H1 (cell line): Measurements from ENCODE around the gene RGS2.

Source experiments
- ATF3 ChIP-seq: IDR thresholded peaks from 2 replicates; pipeline ENCODE4 v1.6.1; 2011; ENCODE audit warnings: low read depth, mild to moderate bottlenecking, low read length; ENCODE audit not compliant: insufficient read depth
- CEBPB ChIP-seq: IDR thresholded peaks from 2 replicates; pipeline ENCODE4 v1.6.1; 2012; ENCODE audit warnings: low read depth, low read length
- CTCF ChIP-seq, 3 experiments: IDR thresholded peaks; 1 replicate in 2 of 3; 2 replicates in 1 of 3; pipeline versions ENCODE4 v1.5.1 to v1.6.1; 2011; ENCODE audit warnings: low read length in 3 of 3, mild to moderate bottlenecking in 3 of 3, inconsistent platforms in 2 of 3, low read depth in 1 of 3, moderate library complexity in 1 of 3; ENCODE audit not compliant: insufficient read depth in 1 of 3; ENCODE audit errors: control extremely low read depth in 1 of 3
- EP300 ChIP-seq, 2 experiments: IDR thresholded peaks; 1 replicate in 1 of 2; 2 replicates in 1 of 2; pipeline ENCODE4 v1.6.1; 2011 to 2012; ENCODE audit warnings: low read depth in 2 of 2, low read length in 2 of 2, mild to moderate bottlenecking in 2 of 2, borderline replicate concordance in 1 of 2, inconsistent platforms in 1 of 2, moderate library complexity in 1 of 2
- EZH2 ChIP-seq: fragments of 200-600 bp; sonication (generic); IDR thresholded peaks from 2 replicates; pipeline ENCODE4 v1.7.1; 2012; ENCODE audit warnings: low read depth, mild to moderate bottlenecking, moderate library complexity, low read length, inconsistent platforms; ENCODE audit not compliant: severe bottlenecking
- HDAC2 ChIP-seq, 2 experiments: fragments of 300-600 bp in 1 of 2; sonication (generic) in 1 of 2; IDR thresholded peaks; 2 replicates each; pipeline ENCODE4 v1.6.1; 2011 to 2012; ENCODE audit warnings: low read depth in 2 of 2, low read length in 2 of 2, mild to moderate bottlenecking in 2 of 2, moderate library complexity in 2 of 2, borderline replicate concordance in 1 of 2, inconsistent platforms in 1 of 2
- JUND ChIP-seq: IDR thresholded peaks from 2 replicates; pipeline ENCODE4 v1.6.1; 2011; ENCODE audit warnings: mild to moderate bottlenecking, improper control_type of control experiment, low read length
- KDM5A ChIP-seq: fragments of 200-600 bp; IDR thresholded peaks from 2 replicates; pipeline ENCODE4 v1.7.1; 2012; ENCODE audit warnings: mild to moderate bottlenecking, low read length, inconsistent platforms, mixed read lengths
- MAX ChIP-seq: IDR thresholded peaks from 2 replicates; pipeline ENCODE4 v1.6.1; 2012; ENCODE audit warnings: inconsistent platforms
- POLR2A ChIP-seq, 2 experiments: IDR thresholded peaks; 1 replicate in 1 of 2; 2 replicates in 1 of 2; pipeline ENCODE4 v1.6.1; 2011; ENCODE audit warnings: low read depth in 2 of 2, low read length in 2 of 2, mild to moderate bottlenecking in 2 of 2; ENCODE audit errors: control extremely low read depth in 1 of 2
- SIN3A ChIP-seq, 2 experiments: IDR thresholded peaks in 1 of 2; conservative IDR thresholded peaks in 1 of 2; 2 replicates each; pipeline ENCODE4 v1.6.1; 2011 to 2012; ENCODE audit warnings: low read length in 2 of 2, improper control_type of control experiment in 1 of 2, low read depth in 1 of 2, mild to moderate bottlenecking in 1 of 2
- TCF12 ChIP-seq: IDR thresholded peaks from 2 replicates; pipeline ENCODE4 v1.6.1; 2011; ENCODE audit warnings: low read depth, mild to moderate bottlenecking, low read length
- USF2 ChIP-seq: IDR thresholded peaks from 2 replicates; pipeline ENCODE4 v1.6.1; 2011; ENCODE audit warnings: low read length, improper control_type of control experiment
- YY1 ChIP-seq: IDR thresholded peaks from 2 replicates; pipeline ENCODE4 v1.6.1; 2011; ENCODE audit warnings: low read depth, mild to moderate bottlenecking, low read length

- no peak for TF ChIP-seq USF2
- no peak for TF ChIP-seq TCF12
- TF ChIP-seq CTCF (IDR thresholded peaks at IDR 0.05; ENCODE audit: control extremely low read depth in 1 of 3, insufficient read depth in 1 of 3, low read depth in 1 of 3, low read length in 3 of 3), result no peak
- no peak for TF ChIP-seq YY1
- TF ChIP-seq CEBPB, result no peak
- no peak for TF ChIP-seq KDM5A
- no peak for TF ChIP-seq EZH2
- TF ChIP-seq ATF3, result no peak
- no peak for TF ChIP-seq SIN3A (conservative IDR thresholded peaks at IDR 0.05 in 1 of 2, IDR thresholded peaks at IDR 0.05 in 1 of 2; ENCODE audit: low read depth in 1 of 2, low read length in 2 of 2)
- no peak for TF ChIP-seq EP300 (IDR thresholded peaks at IDR 0.05; ENCODE audit: borderline replicate concordance in 1 of 2, low read depth in 2 of 2, low read length in 2 of 2)
- no peak for TF ChIP-seq HDAC2 (IDR thresholded peaks at IDR 0.05; ENCODE audit: borderline replicate concordance in 1 of 2, low read depth in 2 of 2, low read length in 2 of 2)
- no peak for TF ChIP-seq MAX
- no peak for TF ChIP-seq JUND
- TF ChIP-seq POLR2A (IDR thresholded peaks at IDR 0.05; ENCODE audit: control extremely low read depth in 1 of 2, low read depth in 2 of 2, low read length in 2 of 2), result no peak
Observed at GRCh38 chr1:192764675-192765074, 44.2 kb upstream of the RGS2 start.
